ENCODE data around the gene PHIP.
"Not testable (repeated sequence)": the region's sequence is repeated elsewhere in the genome, so short reads cannot be mapped to it uniquely, and the experiment has no call there.

Gene PHIP

DNA sequence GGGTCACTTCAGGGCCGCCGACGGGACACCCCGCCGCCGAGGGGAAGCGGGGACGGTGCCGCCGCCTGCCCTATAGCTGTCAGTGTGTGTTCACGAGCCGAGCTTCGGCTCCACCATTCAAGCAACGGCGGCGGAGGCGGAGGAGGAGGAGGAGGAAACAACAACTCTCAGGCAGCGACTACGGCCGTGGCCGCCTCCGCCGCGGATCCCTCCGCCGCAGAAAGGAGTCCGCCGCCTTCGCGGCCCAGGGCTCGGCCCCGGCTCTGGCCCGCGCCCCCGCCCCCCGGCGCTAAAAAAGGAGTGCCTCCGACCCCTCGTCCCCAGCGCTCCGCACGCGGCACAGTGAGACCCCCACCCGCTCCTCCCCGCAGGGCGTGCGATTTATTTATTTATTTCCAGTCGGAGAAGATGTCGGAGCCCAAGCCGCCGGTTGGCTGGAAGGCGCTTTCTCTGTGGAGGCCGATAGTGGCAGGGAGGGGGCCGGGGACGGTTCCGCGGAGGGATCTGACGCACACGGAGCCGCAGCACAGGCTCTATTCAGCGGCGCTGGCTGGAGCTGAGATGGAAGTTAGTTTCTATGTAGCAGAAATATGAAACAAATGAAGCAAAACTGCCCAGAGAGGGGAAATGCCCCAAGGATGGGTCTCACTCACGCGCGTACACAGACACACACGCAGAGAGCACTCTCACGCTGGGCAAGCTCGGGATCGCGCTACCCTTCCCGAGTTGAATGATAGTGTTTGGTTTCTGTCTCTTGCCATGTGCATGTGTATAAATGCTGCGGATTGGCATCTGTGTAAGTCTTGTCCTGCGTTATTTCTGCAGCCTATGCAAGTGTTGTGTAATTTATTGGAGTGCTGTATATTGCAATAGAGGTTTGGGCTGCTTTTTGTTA, at the start of gene PHIP:
Gene PHIP (minus strand): TSS at position 180 of the 895 bp plus-strand sequence. CDS start 186 bp downstream, outside the sequence.
- DNase-seq (ENCODE audit: low read depth), result peak; percentile 89

- no peak for DNase-seq (ENCODE audit: low read depth)
These were observed 49.6 kb upstream of the PHIP start for GRCh38 chr6:79127660-79128059.

- DNase-seq (ENCODE audit: low read depth), result no peak
These were observed 41.2 kb upstream of the PHIP start for GRCh38 chr6:79119217-79119616.

GRCh38 chr6:79117752-79118151, 39.7 kb upstream of the PHIP start:
- no peak for DNase-seq (ENCODE audit: low read depth)

DNA sequence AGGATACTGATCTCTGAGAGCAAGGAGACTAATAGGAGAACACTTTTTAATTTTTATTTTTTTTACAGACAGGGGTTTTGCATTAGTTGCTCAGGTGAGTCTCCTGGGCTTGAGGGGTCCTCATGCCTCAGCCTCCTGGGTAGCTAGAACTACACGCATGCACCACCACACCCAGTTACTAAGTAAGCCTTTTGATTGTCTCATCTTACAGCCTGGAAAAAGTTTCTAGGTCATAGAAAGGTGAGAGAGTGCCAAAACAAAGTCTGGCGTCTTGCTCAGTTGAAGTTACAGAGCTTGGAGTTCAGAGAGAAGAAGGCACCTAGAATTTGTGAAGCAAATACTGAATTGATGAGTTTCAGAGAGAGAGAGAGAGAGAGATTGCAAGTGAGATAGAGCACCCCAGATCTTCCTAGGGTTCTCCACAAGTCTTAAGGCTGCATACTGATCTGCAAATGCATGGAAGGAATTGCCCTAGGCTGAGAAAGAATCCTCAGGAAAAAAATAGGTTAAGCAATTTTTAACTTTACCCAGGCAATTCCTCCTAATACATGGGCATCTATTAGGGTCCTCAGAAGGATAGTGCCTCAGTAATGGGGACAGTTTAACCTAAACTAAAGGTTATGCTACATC, 37.6 kb upstream of the PHIP start:
- DNase-seq (ENCODE audit: low read depth), result no peak

DNA sequence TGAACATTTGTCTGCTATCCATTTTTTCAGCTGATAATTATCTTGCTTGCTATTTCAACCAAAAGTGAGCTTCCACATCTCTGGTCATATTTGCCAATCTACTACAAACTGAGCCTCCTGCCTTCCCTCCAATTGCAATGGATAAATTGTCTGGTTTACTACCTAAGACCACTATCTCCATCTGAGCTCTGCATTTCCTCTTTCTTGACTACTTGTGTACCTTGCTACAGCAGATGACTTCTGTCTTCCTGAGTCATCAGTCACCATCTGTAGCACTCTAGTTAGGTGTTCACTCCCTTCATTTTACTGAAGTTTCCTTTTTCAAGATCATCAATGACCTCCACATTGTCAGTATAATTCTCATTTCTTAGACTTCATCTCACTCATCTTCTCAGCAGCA, 33.5 kb upstream of the PHIP start:
- no peak for DNase-seq (ENCODE audit: low read depth)

DNA sequence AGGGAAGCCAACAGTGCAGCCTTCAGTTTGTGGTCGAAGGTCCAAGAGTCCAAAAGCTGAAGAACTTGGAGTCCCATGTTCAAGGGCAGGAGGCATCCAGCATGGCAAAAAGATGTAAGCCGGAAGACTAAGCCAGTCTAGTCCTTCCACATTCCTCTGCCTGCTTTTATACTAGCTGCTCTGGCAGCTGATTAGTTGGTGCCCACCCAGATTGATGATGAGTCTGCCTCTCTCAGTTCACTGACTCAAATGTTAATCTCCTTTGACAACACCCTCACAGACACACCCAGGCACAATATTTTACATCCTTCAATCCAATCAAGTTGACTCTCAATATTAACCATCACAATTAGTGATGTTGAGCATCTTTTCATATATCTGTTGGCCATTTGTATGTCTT, 23.1 kb upstream of the PHIP start:
- no peak for DNase-seq (ENCODE audit: low read depth)

DNA sequence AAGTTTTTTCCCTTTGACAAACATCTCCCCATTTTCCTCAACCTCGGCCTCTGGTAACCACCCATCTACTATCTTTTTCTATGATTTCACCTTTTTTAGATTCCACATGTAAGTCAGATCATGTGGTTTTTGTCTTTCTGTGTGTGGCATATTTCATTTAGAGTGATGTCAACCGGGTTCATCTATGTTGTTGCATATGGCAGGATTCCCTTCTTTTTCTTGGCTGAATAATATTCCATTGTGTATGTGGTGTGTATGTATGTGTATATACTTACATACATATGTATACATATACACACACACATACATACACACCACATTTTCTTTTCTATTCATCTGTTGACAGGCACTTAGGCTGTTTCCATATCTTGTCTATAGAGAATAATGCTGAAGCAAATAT, 22.2 kb upstream of the PHIP start:
- no peak for DNase-seq (ENCODE audit: low read depth)

GRCh38 chr6:79094938-79095337, 16.9 kb upstream of the PHIP start:
- no peak for DNase-seq (ENCODE audit: low read depth)

- DNase-seq (ENCODE audit: low read depth), result not testable (repeated sequence)
These were observed 13.7 kb upstream of the PHIP start for GRCh38 chr6:79091801-79092200.

DNA sequence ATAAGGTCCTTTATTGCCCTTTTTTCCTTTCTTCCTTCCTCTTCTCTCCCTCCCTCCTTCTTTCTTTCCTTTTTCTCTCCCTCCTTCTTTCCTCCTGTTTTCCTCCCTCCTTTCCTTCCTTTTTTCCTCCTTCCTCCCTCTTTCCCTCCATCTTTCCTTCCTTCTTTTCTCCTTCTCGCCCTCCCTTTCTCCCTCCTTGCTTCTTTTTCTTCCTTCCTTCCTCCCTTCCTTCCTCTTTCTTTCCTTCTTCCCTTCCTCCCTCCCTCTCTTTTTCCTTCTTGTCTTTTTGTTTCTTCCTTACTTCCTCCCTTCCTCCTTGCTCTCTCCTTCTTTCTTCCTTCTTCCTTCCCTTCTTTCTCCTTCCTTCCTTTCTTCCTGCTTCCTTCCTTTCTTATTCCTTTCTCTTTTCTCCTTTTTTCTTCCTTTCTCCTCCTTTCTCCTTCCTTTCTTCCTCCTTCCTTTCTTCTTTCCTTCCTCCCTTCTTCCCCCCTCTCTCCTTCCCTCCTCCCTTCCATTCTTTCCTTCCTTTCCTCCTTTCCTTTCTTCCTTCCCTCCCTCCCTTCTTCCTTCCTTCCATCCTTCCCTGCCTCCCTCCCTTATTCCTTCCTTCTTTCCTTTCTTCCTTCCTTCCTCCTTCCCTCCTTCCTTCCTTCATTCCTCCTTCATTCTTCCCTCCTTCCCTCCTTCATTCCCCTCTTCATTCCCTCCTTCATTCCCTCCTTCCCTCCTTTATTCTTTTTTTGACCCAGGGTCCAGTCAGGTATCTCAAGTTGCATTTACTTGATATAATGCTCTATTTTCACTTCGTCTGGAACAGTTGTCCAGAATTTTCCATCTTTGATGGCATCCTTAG, 11.7 kb upstream of the PHIP start:
- no peak for DNase-seq (ENCODE audit: low read depth)

- no peak for DNase-seq (ENCODE audit: low read depth)
These were observed 6.6 kb upstream of the PHIP start for GRCh38 chr6:79084693-79085092.

DNA sequence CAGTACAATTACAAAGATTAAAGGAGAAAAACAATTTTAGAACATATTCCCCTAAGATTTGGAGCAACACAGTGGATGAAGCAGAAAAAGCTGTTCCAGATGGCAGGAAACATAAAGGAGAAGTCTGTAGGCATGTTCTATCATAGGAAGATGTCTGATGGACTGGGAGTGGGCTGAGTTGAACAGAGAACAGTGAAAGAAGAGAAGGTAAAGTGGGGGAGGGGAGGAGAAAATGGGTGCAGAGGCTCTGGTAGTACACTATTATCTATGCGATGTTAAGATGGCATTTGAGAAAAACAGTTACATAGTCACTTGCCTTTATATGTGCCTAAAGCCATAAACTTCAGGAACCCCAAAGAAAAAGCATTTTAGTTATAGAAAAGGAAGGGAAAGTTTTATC, 4.2 kb upstream of the PHIP start:
- no peak for DNase-seq (ENCODE audit: low read depth)

GRCh38 chr6:79081663-79082062, 3.6 kb upstream of the PHIP start:
- DNase-seq (ENCODE audit: low read depth), result no peak

DNA sequence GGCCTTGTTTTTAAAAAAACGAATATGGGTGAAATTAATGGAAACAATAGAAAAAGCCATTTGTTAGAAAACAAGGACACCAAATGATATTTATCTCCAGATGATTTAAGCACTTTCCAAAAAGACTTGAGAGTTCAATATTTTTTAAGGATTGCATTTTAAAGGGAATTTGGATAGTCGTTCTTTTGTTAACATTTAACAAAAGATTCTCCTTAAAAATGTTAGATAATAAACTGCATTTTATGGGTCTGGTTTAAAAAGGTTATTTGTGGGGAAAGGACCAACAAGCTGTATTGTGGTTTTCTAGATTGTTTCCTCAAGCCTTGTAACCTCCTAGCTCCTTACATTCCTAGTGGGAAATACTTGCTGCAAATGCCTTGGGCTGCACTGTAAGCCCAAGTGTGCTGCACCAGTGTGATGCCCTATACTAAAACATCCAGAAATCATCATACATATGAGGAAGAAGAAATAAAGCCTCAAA, 1.5 kb upstream of the PHIP start:
- no peak for DNase-seq (ENCODE audit: low read depth)

- DNase-seq (ENCODE audit: low read depth), result peak; percentile 41
These were observed 359 bp downstream of the PHIP start for GRCh38 chr6:79077715-79078074.

DNA sequence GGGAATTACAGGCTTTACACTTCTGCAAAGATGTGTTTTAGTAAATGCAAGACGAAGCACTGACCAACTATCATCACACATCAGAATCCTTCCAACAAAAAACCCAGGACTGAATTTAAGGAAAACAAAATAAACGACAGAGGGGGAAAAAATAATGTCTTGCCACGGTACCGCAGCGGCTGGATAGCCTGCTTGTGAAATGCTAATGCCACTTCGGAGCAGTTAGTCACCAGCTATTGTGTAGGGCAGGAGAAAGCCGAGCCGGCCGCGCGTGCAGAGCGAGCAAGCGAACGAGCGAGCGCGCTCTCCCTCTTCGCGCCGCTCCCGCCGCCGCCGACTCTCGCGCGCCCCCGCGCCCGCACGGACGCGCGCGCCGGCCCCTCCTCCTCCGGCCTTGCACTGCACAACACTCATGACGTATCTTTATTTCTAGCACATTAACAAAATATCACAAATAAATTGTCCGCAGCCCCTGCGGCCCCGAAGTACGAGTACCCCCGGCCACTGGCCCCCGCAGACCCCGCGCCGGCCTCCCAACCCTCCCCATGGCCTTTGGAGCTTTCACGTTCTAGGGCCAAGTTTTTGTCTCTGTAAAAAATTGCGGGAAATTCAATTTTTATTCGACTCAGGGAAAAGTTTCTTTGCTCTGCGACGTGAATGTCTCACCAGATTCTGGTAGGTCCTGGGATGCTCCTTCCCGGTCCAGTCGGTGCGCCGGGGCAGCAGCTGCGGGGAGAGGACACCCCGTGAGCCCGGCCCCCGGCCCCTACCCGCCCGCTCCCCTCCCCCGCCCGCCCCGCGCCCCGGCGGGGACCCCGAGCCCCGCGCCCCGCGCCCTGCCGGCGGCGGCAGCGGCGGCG, 1.0 kb downstream of the PHIP start:
- DNase-seq (ENCODE audit: low read depth), result peak; percentile 72

GRCh38 chr6:79076160-79076559, 1.9 kb downstream of the PHIP start:
- DNase-seq (ENCODE audit: low read depth), result no peak

DNA sequence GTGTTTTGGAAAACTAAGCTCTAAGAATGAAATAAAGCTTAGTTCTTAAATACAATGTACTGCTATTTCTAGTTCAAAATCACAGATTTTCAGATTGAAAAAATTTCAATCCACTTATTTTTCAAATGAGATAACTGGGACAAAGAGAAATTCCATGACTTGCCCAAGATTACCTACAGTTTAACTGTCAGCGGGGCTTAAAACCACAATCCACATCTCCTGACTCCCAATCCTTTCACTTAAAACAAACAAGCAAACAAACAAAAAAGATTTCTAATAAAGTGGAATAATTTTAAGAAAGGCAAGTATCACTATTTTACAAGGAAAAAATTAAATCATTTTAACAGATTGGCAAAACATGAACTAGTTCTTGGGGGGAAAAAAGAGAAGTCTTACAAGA, 4.2 kb downstream of the PHIP start:
- no peak for DNase-seq (ENCODE audit: low read depth)

DNA sequence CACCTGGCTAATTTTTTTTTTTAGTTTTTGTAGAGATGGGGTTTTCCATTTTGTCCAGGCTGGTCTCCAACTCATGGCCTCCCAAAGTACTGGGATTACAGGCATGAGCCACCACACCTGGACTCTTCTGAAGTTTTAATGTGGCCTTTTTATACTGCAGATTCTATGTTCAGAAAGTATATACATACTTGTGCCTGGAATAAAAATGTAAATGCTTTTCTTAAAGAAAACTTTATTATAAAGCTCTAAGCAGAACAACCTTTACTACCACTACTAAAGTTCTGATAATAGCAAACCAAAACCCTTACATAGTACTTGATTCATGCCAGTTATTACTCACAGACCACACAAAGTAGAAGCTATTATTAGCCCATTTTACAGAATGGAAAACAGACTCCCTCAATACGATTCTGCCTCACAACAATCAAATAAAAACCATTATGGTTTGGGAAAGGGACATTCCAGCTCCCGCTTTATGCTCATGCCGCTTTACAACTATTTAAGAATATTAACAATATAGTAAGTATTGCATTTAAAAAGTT, 5.3 kb downstream of the PHIP start:
- no peak for DNase-seq (ENCODE audit: low read depth)

- DNase-seq (ENCODE audit: low read depth), result no peak
These were observed 6.5 kb downstream of the PHIP start for GRCh38 chr6:79071547-79071946.

Measured in T-helper 22 cell (primary cell).